Upper lobe of right lung (tissue), 1 donor: ENCODE measurements around the gene RPTOR. TPM values are rescaled to one million over a fixed set of nuclear protein-coding genes. Genes with fewer than 3 reads are reported as not detected.
A peak's percentile ranks its signal among the peaks of the same experiment; 100 is the strongest.

ENCODE experiments used
- ATAC-seq: fragments of 200-7000 bp; cut with Tn5 transposase; one replicate; pipeline ENCODE4 v1.9.1; 2020; ENCODE audit warnings: mild to moderate bottlenecking, moderate library complexity
- DNase-seq: peaks from one replicate; pipeline ENCODE4 v3.0.0-alpha.2; 2020
- H3K27ac ChIP-seq: fragments of 200-600 bp; one replicate; pipeline ENCODE4 v1.8.0; 2022
- H3K27me3 ChIP-seq: fragments of 200-600 bp; one replicate; pipeline ENCODE4 v1.8.0; 2022; ENCODE audit warnings: mild to moderate bottlenecking
- H3K36me3 ChIP-seq: fragments of 200-600 bp; one replicate; pipeline ENCODE4 v1.8.0; 2022
- H3K4me1 ChIP-seq: fragments of 200-600 bp; one replicate; pipeline ENCODE4 v1.8.0; 2022
- H3K4me3 ChIP-seq: fragments of 200-600 bp; one replicate; pipeline ENCODE4 v1.8.0; 2022; ENCODE audit warnings: mild to moderate bottlenecking
- H3K9me3 ChIP-seq: fragments of 200-600 bp; one replicate; pipeline ENCODE4 v1.8.0; 2022
- intact Hi-C: fragments of 100-400 bp; cut with DNase I; formaldehyde crosslinking; loops from one replicate; pipeline ENCODE4 v1.11.0; 2022
- total RNA-seq: library from RNA; stranded (reverse); fragmentation: NEBNext Ultra II Directional; extraction: Animal tissue kit (Norgen Biotek cat#: 25700); gene quantifications from one replicate; pipeline ENCODE4 v1.2.1, GENCODE V29; 2021
- TF ChIP-seq, protein P1 (sequence below): fragments of 200-600 bp; IDR thresholded peaks from one replicate; pipeline ENCODE4 v1.8.0; 2022; ENCODE audit warnings: antibody characterized with exemption
- donor health status: DM: no; HTN: yes; CAD: no; lungs with severe emphysema.

RPTOR gene
- total RNA-seq, 1 donor from 2014 or later = 35.4 TPM

GRCh38 chr17:80986046-80986445, 441.4 kb downstream of the RPTOR start:
- no peak for ATAC-seq
- intact Hi-C loops = no loop called here
- H3K4me1 ChIP-seq = peaks cover 19% of the 10 kb centered on the region
- H3K27ac ChIP-seq = no peak overlapping the region
- DNase-seq = no peak
- peaks cover 3% of the 10 kb centered on the region for H3K27me3 ChIP-seq
- H3K9me3 ChIP-seq = no peaks in the 10 kb centered on the region
- TF ChIP-seq, protein P1, sequence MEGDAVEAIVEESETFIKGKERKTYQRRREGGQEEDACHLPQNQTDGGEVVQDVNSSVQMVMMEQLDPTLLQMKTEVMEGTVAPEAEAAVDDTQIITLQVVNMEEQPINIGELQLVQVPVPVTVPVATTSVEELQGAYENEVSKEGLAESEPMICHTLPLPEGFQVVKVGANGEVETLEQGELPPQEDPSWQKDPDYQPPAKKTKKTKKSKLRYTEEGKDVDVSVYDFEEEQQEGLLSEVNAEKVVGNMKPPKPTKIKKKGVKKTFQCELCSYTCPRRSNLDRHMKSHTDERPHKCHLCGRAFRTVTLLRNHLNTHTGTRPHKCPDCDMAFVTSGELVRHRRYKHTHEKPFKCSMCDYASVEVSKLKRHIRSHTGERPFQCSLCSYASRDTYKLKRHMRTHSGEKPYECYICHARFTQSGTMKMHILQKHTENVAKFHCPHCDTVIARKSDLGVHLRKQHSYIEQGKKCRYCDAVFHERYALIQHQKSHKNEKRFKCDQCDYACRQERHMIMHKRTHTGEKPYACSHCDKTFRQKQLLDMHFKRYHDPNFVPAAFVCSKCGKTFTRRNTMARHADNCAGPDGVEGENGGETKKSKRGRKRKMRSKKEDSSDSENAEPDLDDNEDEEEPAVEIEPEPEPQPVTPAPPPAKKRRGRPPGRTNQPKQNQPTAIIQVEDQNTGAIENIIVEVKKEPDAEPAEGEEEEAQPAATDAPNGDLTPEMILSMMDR = no peak
- H3K4me3 ChIP-seq = no peak overlapping the region
- H3K36me3 ChIP-seq = no peaks in the 10 kb centered on the region

DNA sequence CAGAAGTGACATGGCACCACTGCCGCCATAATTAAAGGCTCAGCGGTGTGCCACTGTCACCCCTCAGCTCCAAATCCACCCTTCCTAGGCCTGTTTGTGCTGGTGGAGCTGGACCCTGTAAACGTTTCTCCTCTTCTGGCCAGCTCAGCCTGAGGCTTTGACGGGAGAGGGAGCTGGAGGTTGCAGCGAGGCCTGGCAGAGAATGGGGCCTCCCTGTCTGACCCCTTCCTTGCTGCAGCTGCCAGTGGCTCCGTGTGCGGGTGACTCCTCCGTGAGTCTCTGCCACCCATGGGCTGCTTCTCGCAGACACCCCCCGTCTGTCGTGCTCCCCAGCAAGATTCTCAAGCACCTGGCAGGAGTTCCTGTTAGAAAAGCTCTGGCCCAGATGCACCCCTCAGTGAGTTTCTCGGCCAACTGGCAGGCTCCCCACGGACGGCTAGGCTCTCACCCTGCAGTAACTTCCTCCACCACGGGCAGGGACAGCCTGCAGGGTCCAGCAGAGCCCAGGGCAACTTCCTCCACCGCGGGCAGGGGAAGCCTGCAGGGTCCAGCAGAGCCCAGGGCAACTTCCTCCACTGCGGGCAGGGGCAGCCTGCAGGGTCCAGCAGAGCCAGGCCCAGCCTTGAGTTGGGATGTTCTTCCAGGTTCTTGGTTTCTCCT, 442.3 kb downstream of the RPTOR start:
- intact Hi-C loops = no loop called here
- no peaks in the 10 kb centered on the region for H3K27me3 ChIP-seq
- H3K36me3 ChIP-seq = no peaks in the 10 kb centered on the region
- H3K4me3 ChIP-seq = no peak overlapping the region
- ATAC-seq (peak; percentile 58), DNase-seq (peak; percentile 66)
- no peaks in the 10 kb centered on the region for H3K9me3 ChIP-seq
- H3K4me1 ChIP-seq = peaks cover 17% of the 10 kb centered on the region
- H3K27ac ChIP-seq = no peak overlapping the region
- TF ChIP-seq, protein P1 = no peak

DNA sequence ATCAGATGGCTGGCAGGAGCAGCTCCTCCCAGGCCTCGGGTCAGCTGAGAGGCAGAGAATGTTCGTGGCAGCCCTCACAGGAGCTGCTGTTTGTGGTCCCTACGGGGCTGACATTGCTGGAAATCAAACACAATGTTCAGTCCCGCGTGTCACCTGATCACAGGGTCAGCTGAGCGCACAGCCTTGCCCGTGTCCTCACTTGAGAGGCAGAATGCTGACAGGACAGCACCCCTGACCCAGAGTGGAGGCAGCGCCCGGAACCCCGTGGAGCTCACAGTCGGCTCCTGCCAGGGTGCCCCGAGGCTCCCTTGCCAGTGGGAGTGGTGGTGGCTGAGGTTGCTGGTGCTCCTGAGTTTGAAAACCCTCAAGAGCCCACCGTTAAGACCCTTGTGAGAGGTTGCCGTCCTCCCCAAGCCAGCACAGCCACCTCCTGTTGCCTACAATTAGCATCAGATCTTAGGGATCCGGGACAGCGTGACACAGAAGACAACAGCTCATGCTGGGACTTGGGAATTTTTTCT, 443.4 kb downstream of the RPTOR start:
- H3K4me1 ChIP-seq = peaks cover 23% of the 10 kb centered on the region
- no peak overlapping the region for H3K4me3 ChIP-seq
- no peaks in the 10 kb centered on the region for H3K9me3 ChIP-seq
- TF ChIP-seq, protein P1 = no peak
- no peaks in the 10 kb centered on the region for H3K27me3 ChIP-seq
- no peaks in the 10 kb centered on the region for H3K36me3 ChIP-seq
- no peak overlapping the region for H3K27ac ChIP-seq
- DNase-seq = peak; percentile 62
- no peak for ATAC-seq
- intact Hi-C loops = no loop called here

DNA sequence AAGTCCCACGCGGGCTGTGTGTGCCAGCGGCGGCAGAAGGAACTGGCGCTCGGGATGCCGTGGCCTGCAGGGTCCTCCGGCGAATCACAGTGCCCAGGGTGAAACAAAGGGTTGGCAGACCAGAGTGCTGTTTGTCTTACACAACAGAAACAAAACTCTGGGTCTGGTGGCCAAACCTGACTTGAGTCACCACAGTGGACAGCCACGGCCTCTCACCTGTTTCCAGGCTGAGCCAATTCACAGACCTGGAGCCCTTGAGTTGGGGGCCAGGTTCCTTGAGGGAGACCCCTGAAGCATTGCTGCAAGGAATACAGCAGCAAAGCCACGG, 444.9 kb downstream of the RPTOR start:
- Histone ChIP-seq H3K27ac (no peak overlapping the region), H3K4me3 (no peak overlapping the region), H3K36me3 (no peaks in the 10 kb centered on the region), H3K9me3 (no peaks in the 10 kb centered on the region), H3K27me3 (no peaks in the 10 kb centered on the region), H3K4me1 (peaks cover 29% of the 10 kb centered on the region)
- TF ChIP-seq, protein P1 = no peak
- DNase-seq (no peak), ATAC-seq (no peak)
- intact Hi-C loops = no loop called here

DNA sequence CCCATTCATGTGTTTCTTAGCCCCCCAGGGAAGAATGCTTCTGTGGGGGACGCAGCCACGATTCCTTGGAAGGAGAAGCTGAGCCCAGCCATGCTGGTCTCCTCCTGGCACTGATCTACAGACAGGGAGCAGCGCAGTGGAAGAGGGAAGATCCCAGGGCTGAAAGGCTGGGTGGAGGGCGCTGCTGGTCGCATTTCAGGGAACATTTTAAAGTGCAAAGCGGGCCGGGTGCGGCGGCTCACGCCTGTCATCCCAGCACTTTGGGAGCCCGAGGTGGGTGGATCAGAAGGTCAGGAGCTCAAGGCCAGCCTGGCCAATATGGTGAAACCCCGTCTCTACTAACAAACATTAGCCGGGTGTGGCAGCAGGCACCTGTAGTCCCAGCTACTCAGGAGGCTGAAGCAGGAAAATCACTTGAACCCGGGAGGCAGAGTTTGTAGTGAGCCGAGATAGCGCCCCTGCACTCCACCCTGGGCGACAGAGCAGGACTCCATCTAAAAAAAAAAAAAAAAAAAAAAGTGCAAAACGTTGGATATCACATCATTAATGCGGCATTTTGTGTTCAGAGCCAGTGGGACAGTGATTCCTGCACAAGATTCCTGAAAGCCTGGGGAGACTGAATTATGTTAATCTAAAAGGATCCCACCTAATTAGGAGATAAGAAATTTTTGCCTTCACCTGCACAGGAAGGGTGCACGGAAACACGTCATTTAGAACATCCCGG, 446.4 kb downstream of the RPTOR start:
- ATAC-seq = no peak
- intact Hi-C loops = no loop called here
- H3K27ac ChIP-seq = peak overlapping the region; percentile 63

More for the DNA sequence above, 446.4 kb downstream of the RPTOR start:
- peak; percentile 64 for DNase-seq
- Histone ChIP-seq H3K4me3 (peak overlapping the region; percentile 73), H3K9me3 (no peaks in the 10 kb centered on the region), H3K36me3 (peaks cover 13% of the 10 kb centered on the region), H3K4me1 (peaks cover 29% of the 10 kb centered on the region), H3K27me3 (no peaks in the 10 kb centered on the region)
- TF ChIP-seq, protein P1 = no peak
